SK-N-SH treated with all-trans-retinoic acid at 6 μM for 48 hours (cell line): ENCODE measurements around the gene SCYL3.

Experiments
- ARNTL ChIP-seq: fragments of 450-650 bp; formaldehyde crosslinking; IDR thresholded peaks from 2 replicates; pipeline ENCODE4 v1.5.0; 2020; ENCODE audit warnings: low read depth, mild to moderate bottlenecking, moderate library complexity, borderline replicate concordance
- BACH2 ChIP-seq: fragments of 250-450 bp; sonication (Bioruptor Pico); IDR thresholded peaks from 2 replicates; pipeline ENCODE4 v1.9.0; 2021; ENCODE audit warnings: mild to moderate bottlenecking, borderline replicate concordance
- ESRRG ChIP-seq: fragments of 250-450 bp; sonication (Bioruptor Pico); IDR thresholded peaks from 2 replicates; pipeline ENCODE4 v1.6.1; 2021; ENCODE audit warnings: mild to moderate bottlenecking
- ISL1 ChIP-seq: fragments of 250-450 bp; sonication (Bioruptor Pico); IDR thresholded peaks from 2 replicates; pipeline ENCODE4 v2.1.2; 2022; ENCODE audit warnings: mild to moderate bottlenecking, moderate library complexity
- PATZ1 ChIP-seq: fragments of 250-450 bp; sonication (Bioruptor Pico); IDR thresholded peaks from 2 replicates; pipeline ENCODE4 v1.8.0; 2020; ENCODE audit warnings: mild to moderate bottlenecking, moderate library complexity, borderline replicate concordance
- POU6F1 ChIP-seq: fragments of 250-450 bp; sonication (Bioruptor Pico); IDR thresholded peaks from 2 replicates; pipeline ENCODE4 v1.8.0; 2021; ENCODE audit warnings: low read depth, mild to moderate bottlenecking, moderate library complexity, borderline replicate concordance
- RARB ChIP-seq: fragments of 250-450 bp; sonication (Bioruptor Pico); IDR thresholded peaks from 2 replicates; pipeline ENCODE4 v1.8.0; 2021; ENCODE audit warnings: mild to moderate bottlenecking, moderate library complexity
- TOX ChIP-seq: fragments of 250-450 bp; sonication (Bioruptor Pico); IDR thresholded peaks from 2 replicates; pipeline ENCODE4 v1.8.0; 2021; ENCODE audit warnings: mild to moderate bottlenecking, moderate library complexity, borderline replicate concordance
- ZFP30 ChIP-seq: fragments of 450-650 bp; formaldehyde crosslinking; IDR thresholded peaks from 2 replicates; pipeline ENCODE4 v1.5.0; 2022; ENCODE audit warnings: mild to moderate bottlenecking, moderate library complexity
- ZNF565 ChIP-seq: fragments of 450-650 bp; formaldehyde crosslinking; conservative IDR thresholded peaks from 2 replicates; pipeline ENCODE4 v1.5.0; 2020; ENCODE audit warnings: low read depth, mild to moderate bottlenecking, moderate library complexity
- ZNF8 ChIP-seq: fragments of 450-650 bp; formaldehyde crosslinking; IDR thresholded peaks from 2 replicates; pipeline ENCODE4 v1.5.0; 2020; ENCODE audit warnings: mild to moderate bottlenecking, moderate library complexity

- TF ChIP-seq ZFP30 (CRISPR knock-in tag) (no peak), ESRRG (no peak), BACH2 (CRISPR knock-in tag) (no peak), ISL1 (no peak), ARNTL (CRISPR knock-in tag) (no peak), PATZ1 (no peak), POU6F1 (CRISPR knock-in tag) (no peak), ZNF565 (CRISPR knock-in tag) (no peak), RARB (CRISPR knock-in tag) (no peak), TOX (no peak), ZNF8 (no peak)
Measured at GRCh38 chr1:169924063-169924462, 30.4 kb upstream of the SCYL3 start.
